ENCODE measurements around the gene LDAF1.
"Not testable (repeated sequence)": the region's sequence is repeated elsewhere in the genome, so short reads cannot be mapped to it uniquely, and the experiment has no call there.

LDAF1 gene

GRCh38 chr16:21158208-21159110 is at the start of gene LDAF1:
Gene LDAF1 (plus strand): TSS chr16:21158674. CDS start chr16:21161183, 2,509 bp downstream.
- FAIRE-seq: no peak

- FAIRE-seq: not testable (repeated sequence)
Measured at GRCh38 chr16:21115551-21115950, 42.9 kb upstream of the LDAF1 start.

GRCh38 chr16:21116148-21116693 is 42.3 kb upstream of the LDAF1 start:
- no peak for FAIRE-seq

- FAIRE-seq: no peak
Measured at GRCh38 chr16:21117567-21117966, 40.9 kb upstream of the LDAF1 start.

GRCh38 chr16:21120976-21121520 is 37.4 kb upstream of the LDAF1 start:
- no peak for FAIRE-seq

- FAIRE-seq: no peak
Measured at GRCh38 chr16:21125191-21125590, 33.3 kb upstream of the LDAF1 start.

- FAIRE-seq: no peak
Measured at GRCh38 chr16:21126518-21126917, 32.0 kb upstream of the LDAF1 start.

- no peak for FAIRE-seq
Measured at GRCh38 chr16:21128991-21129390, 29.5 kb upstream of the LDAF1 start.

- no peak for FAIRE-seq
Measured at GRCh38 chr16:21130811-21131210, 27.7 kb upstream of the LDAF1 start.

- no peak for FAIRE-seq
Measured at GRCh38 chr16:21134053-21134452, 24.4 kb upstream of the LDAF1 start.

- no peak for FAIRE-seq
Measured at GRCh38 chr16:21145738-21146137, 12.7 kb upstream of the LDAF1 start.

- FAIRE-seq: no peak
Measured at GRCh38 chr16:21150375-21151001, 8.0 kb upstream of the LDAF1 start, which contains the start of gene DNAH3. Gene DNAH3 (minus strand): TSS chr16:21150846. CDS start chr16:21150319, 527 bp downstream.

GRCh38 chr16:21152160-21153030 is 6.1 kb upstream of the LDAF1 start:
- FAIRE-seq: not testable (repeated sequence)

- not testable (repeated sequence) for FAIRE-seq
Measured at GRCh38 chr16:21153124-21153729, 5.2 kb upstream of the LDAF1 start.

- FAIRE-seq: not testable (repeated sequence)
Measured at GRCh38 chr16:21156011-21156410, 2.5 kb upstream of the LDAF1 start.

GRCh38 chr16:21156767-21157467 is 1.6 kb upstream of the LDAF1 start:
- FAIRE-seq: no peak

- no peak for FAIRE-seq
Measured at GRCh38 chr16:21157632-21158031, 842 bp upstream of the LDAF1 start.

GRCh38 chr16:21159281-21159951 is 942 bp downstream of the LDAF1 start:
- FAIRE-seq: no peak

GRCh38 chr16:21160276-21160675 is 1.8 kb downstream of the LDAF1 start:
- FAIRE-seq: no peak

GRCh38 chr16:21161211-21161610 is 2.7 kb downstream of the LDAF1 start:
- no peak for FAIRE-seq

Measured in colon (tissue), 2 donors.